GM10248 (cell line): ENCODE data around the gene UBE2I.
"Not testable (repeated sequence)": the region's sequence is repeated elsewhere in the genome, so short reads cannot be mapped to it uniquely, and the experiment has no call there.

ENCODE experiments used
- CTCF ChIA-PET: fragments of 300-600 bp; sonication (Branson Sonifier 250); formaldehyde crosslinking; extraction: SDS; loops from one replicate; lab custom pipeline; 2021; ENCODE audit warnings: antibody characterized with exemption; lab: Yijun Ruan, JAX
- POLR2A ChIA-PET: fragments of 350-650 bp; sonication (Branson Sonifier 250); formaldehyde crosslinking; extraction: SDS; loops from one replicate; lab custom pipeline; 2020; ENCODE audit warnings: antibody characterized with exemption; lab: Yijun Ruan, JAX
- DNase-seq: peaks from one replicate; pipeline ENCODE4 v3.0.0; 2012; ENCODE audit errors: extremely low spot score
- TF ChIP-seq, protein P1 (sequence below): IDR thresholded peaks from 2 replicates; pipeline ENCODE4 v1.5.1; 2012; ENCODE audit warnings: mild to moderate bottlenecking, low read depth; ENCODE audit errors: extremely low read depth, missing control alignments, control extremely low read depth

UBE2I gene

DNA sequence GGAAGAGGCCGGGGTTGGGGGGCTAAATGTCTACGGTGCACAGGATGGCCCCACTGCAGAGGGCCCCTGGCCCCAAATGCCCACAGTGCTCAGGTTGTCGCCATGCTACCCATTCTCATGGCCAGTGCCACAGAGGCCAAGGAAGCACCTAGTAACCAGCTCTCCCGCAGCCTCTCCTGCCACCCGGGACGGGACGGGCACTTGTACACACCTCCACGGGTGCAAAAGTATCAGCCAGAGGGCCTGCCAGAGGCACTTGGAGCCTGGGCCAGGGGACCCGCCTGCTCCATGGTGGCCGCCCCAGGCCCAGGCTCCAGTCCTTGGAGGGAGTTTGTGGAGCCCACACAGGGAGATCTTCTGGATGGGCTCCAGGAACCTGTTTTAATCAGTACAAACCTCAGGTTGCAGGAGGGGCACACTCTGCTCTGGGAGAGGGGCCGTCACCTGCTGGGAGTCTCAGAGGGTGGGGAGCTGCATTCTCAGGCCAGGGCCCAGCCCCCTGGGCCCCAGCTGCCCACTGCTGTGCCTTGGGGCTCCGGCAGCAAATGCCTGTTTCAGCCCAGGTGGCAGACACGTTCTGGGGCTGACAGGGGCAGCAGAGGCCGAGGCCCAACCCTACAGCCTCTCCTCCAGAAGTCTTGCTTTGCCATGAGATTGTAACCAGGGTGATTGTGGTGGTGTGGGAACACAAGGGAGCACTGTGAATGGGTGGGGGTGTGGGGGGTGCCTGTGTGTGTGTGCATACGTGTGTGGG is 45.7 kb upstream of the UBE2I start:
- DNase-seq, result no peak
- TF ChIP-seq, protein P1, sequence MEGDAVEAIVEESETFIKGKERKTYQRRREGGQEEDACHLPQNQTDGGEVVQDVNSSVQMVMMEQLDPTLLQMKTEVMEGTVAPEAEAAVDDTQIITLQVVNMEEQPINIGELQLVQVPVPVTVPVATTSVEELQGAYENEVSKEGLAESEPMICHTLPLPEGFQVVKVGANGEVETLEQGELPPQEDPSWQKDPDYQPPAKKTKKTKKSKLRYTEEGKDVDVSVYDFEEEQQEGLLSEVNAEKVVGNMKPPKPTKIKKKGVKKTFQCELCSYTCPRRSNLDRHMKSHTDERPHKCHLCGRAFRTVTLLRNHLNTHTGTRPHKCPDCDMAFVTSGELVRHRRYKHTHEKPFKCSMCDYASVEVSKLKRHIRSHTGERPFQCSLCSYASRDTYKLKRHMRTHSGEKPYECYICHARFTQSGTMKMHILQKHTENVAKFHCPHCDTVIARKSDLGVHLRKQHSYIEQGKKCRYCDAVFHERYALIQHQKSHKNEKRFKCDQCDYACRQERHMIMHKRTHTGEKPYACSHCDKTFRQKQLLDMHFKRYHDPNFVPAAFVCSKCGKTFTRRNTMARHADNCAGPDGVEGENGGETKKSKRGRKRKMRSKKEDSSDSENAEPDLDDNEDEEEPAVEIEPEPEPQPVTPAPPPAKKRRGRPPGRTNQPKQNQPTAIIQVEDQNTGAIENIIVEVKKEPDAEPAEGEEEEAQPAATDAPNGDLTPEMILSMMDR, result no peak
- ChIA-PET CTCF (no interaction called here), POLR2A (no interaction called here)

DNA sequence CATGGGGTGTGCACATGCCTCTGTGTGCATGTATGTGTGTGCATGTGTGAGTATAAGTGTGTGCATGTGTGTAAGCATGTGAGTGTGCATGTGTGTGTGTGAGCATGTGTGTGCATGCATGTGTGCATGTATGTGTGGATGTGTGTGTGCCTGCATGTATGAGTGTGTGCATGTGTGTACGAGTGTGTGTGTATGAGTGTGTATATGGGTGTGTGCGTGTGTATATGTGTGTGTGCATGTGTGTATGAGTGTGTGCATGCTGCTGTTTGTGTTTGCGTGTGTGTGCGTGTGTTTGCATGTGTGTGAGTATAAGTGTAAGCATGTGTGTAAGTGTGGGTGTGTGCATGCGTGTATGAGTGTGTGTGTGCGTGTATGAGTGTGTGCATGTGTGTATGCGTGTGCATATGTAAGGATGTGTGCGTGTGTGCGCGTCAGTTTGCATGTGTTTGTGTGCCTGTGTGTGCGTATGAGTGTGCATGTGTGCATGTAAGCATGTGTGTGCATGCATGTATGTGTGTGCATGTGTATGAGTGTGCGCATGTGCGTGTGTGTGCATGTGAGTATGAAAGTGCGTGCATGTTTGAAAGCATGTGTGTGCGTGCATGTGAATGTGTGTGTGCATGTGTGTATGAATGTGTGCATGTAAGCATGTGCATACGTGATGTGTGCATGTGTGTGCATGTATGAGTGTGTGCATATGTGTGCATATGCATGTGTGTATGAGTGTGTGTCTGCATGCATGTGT is 44.9 kb upstream of the UBE2I start:
- TF ChIP-seq, protein P1, result no peak
- DNase-seq, result no peak
- POLR2A ChIA-PET, result no interaction called here
- CTCF ChIA-PET, result no interaction called here

GRCh38 chr16:1265090-1265630 is 44.3 kb upstream of the UBE2I start:
- ChIA-PET CTCF (no interaction called here), POLR2A (no interaction called here)
- no peak for DNase-seq
- TF ChIP-seq, protein P1, result no peak

DNA sequence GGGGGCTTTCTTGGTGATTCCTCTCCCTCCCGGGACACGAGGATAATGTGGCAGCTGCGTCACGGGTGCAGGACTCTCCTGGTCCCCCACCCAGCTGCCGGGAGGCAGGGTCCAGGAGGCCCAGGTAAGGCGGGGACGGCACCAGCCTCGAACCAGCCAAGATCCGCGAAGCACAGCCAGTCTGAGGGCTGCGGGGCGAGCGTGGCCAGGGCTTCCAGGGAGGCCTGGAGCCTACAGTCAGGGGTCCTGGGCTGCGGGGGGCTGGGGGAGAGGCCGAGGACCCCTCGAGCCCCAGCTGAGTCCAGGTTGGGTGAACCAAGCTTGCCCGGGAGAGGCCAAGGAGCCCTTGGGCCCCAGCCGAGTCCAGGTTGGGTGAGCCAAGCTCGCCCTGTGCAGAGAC is 43.6 kb upstream of the UBE2I start:
- ChIA-PET POLR2A (no interaction called here), CTCF (no interaction called here)
- TF ChIP-seq, protein P1, result no peak
- DNase-seq, result no peak

- POLR2A ChIA-PET, DNase-seq, CTCF ChIA-PET: not testable (repeated sequence)
Observed at GRCh38 chr16:1269418-1269817, 40.0 kb upstream of the UBE2I start.

DNA sequence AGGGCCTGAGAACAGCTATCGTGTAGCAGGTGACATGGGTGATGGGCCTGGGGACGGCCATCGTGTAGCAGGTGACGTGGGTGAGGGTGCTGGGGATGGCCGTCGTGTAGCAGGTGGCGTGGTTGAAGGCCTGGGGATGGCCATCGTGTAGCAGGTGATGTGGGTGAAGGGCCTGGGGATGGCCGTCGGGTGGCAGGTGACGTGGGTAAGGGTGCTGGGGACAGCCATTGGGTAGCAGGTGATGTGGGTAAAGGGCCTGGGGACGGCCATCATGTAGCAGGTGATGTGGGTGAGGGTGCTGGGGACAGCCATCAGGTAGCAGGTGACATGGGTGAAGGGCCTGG is 38.1 kb upstream of the UBE2I start:
- DNase-seq, result no peak
- ChIA-PET CTCF (no interaction called here), POLR2A (no interaction called here)
- TF ChIP-seq, protein P1, result no peak

GRCh38 chr16:1271724-1272413 is 37.6 kb upstream of the UBE2I start:
- CTCF ChIA-PET, POLR2A ChIA-PET, DNase-seq: not testable (repeated sequence)
